ENCODE data around the gene MCUR1.
"Not testable (repeated sequence)": the region's sequence is repeated elsewhere in the genome, so short reads cannot be mapped to it uniquely, and the experiment has no call there.

The MCUR1 gene

DNA sequence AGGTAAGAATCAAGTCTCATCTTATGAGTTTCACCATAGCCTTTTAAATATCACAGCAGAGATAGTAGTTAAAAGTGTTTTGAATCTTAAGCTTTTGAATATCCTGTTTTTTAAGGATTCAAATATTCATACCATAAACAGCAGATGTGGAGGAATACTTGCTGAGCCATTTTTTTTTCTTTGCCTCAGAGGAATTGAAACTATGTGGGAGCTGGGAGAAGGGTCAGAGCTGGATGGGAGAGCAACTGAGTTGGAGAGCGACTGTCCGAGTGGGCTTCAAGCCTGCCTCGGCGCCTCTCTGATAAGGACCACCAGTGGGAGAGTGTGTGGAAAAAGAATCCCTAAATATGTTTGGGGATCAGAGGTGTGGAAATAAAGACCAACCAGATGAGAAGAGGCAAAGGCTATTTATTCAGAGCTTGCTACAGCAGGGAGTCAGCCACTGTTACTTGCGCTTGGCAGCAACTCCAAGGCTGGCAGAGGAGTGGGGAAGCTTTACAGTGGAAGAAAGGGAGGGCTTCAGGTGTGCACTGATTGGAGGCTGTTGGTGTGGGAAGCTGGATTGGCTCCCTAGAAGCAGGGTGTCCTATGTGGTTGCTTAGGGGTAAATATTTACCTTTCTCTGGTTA is 34.3 kb upstream of the MCUR1 start:
- Histone ChIP-seq H3K4me1 (ENCODE audit: control insufficient read depth in 5 of 5, insufficient read depth in 5 of 5, low read length in 5 of 5) (peaks cover 0 to 19% (median 18%) of the 10 kb centered on the region in 5 donors), H3K36me3 (ENCODE audit: control insufficient read depth in 5 of 5, insufficient read depth in 5 of 5, low read length in 5 of 5) (no peaks in the 10 kb centered on the region), H3K4me3 (ENCODE audit: low read depth in 1 of 5, low read length in 5 of 5) (peak overlapping the region; percentile 28 to 59 (median 47)), H3K27me3 (ENCODE audit: control insufficient read depth in 5 of 5, insufficient read depth in 4 of 5, low read length in 5 of 5) (no peaks in the 10 kb centered on the region), H3K27ac (ENCODE audit: low read depth, low read length) (peak overlapping the region; percentile 8), H3K9ac (ENCODE audit: low read length in 5 of 5) (peak overlapping the region in 1 of 5 donors; percentile 9), H3K9me3 (ENCODE audit: control insufficient read depth in 5 of 5, low read length in 5 of 5) (no peaks in the 10 kb centered on the region)

DNA sequence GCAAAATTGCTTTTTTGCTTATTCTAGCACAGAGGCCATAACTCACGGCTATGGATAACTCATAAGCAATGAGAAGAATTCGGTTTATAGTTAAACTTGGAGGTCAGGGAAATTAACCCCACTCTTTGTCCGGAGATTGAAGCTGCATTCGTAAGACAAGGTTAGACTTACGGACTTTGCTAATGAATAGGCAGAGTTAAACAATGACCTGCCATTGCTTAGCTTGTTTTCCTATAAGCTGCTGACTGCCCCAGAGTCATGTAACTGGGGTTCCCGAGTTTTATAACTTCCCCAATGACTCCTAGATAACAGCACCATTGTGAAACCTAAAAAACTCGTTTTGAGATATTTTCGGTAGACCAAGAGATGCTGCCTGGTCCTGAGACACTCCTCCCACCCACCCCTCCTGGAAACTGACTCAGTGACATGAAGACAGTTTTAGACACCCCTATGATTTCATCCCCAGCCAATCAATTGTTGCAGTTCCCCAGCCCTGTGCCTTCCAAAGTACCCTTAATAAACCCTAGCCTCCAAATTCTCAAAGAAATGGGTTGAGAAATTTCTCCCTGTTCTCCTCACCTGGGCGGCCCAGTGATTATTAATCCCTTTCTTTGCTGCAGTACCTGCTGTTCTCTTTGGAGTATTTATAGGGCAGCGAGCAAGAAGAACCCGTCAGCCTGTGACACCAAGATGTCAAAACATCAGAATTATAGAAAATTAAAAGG is 33.1 kb upstream of the MCUR1 start:
- Histone ChIP-seq H3K27me3 (ENCODE audit: control insufficient read depth in 5 of 5, insufficient read depth in 4 of 5, low read length in 5 of 5) (no peaks in the 10 kb centered on the region), H3K4me3 (ENCODE audit: low read depth in 1 of 5, low read length in 5 of 5) (no peak overlapping the region), H3K27ac (ENCODE audit: low read depth, low read length) (no peak overlapping the region), H3K9me3 (ENCODE audit: control insufficient read depth in 5 of 5, low read length in 5 of 5) (no peaks in the 10 kb centered on the region), H3K36me3 (ENCODE audit: control insufficient read depth in 5 of 5, insufficient read depth in 5 of 5, low read length in 5 of 5) (no peaks in the 10 kb centered on the region), H3K9ac (ENCODE audit: low read length in 5 of 5) (no peak overlapping the region), H3K4me1 (ENCODE audit: control insufficient read depth in 5 of 5, insufficient read depth in 5 of 5, low read length in 5 of 5) (peaks cover 0 to 19% (median 18%) of the 10 kb centered on the region in 5 donors)

DNA sequence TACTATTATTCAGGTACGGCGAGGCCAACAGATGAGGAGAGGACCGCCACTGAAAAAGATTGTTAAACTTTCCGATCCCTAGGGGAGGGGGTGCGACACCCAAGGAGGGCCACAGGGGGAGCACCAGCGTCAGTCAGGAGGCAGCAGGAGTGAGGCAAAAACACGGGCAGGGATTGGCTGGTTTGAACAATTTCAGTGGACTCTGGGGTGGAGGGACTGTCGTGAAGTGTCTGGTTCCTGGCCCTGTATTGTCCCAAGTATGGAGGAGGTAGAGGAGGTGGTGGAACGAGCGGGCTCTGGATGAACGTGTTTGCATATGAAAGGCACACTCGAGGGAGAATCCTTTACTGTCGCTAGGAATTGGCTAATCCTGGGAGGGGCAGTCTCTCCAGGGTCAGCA is 32.5 kb upstream of the MCUR1 start:
- H3K27ac ChIP-seq (ENCODE audit: low read depth, low read length): no peak overlapping the region
- H3K4me1 ChIP-seq (ENCODE audit: control insufficient read depth in 5 of 5, insufficient read depth in 5 of 5, low read length in 5 of 5): peaks cover 0 to 19% (median 18%) of the 10 kb centered on the region in 5 donors
- no peaks in the 10 kb centered on the region for H3K9me3 ChIP-seq (ENCODE audit: control insufficient read depth in 5 of 5, low read length in 5 of 5)
- H3K36me3 ChIP-seq (ENCODE audit: control insufficient read depth in 5 of 5, insufficient read depth in 5 of 5, low read length in 5 of 5): no peaks in the 10 kb centered on the region
- H3K27me3 ChIP-seq (ENCODE audit: control insufficient read depth in 5 of 5, insufficient read depth in 4 of 5, low read length in 5 of 5): no peaks in the 10 kb centered on the region
- no peak overlapping the region for H3K4me3 ChIP-seq (ENCODE audit: low read depth in 1 of 5, low read length in 5 of 5)
- no peak overlapping the region for H3K9ac ChIP-seq (ENCODE audit: low read length in 5 of 5)

DNA sequence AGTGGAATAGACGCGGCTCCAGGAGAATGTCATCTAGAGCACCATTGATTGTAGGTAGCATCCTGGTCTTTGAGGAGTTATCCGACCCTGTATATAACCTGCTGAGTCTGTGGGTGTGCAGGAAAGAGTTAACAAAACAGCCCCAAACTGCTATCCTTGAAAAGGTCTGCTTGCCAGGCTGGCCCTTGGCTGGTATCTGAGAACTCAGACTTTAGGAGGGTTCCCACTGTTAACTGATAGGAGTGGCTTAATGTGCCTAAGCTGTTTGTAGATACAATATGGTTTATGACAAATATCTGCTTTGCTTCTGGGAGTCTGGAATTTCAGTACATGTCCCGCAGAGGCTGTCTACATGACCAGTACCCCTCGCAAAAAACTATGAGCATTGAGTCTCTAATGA is 27.6 kb upstream of the MCUR1 start:
- no peaks in the 10 kb centered on the region for H3K27me3 ChIP-seq (ENCODE audit: control insufficient read depth in 5 of 5, insufficient read depth in 4 of 5, low read length in 5 of 5)
- H3K9ac ChIP-seq (ENCODE audit: low read length in 5 of 5): no peak overlapping the region
- no peak overlapping the region for H3K4me3 ChIP-seq (ENCODE audit: low read depth in 1 of 5, low read length in 5 of 5)
- no peaks in the 10 kb centered on the region for H3K36me3 ChIP-seq (ENCODE audit: control insufficient read depth in 5 of 5, insufficient read depth in 5 of 5, low read length in 5 of 5)
- H3K27ac ChIP-seq (ENCODE audit: low read depth, low read length): no peak overlapping the region
- H3K4me1 ChIP-seq (ENCODE audit: control insufficient read depth in 5 of 5, insufficient read depth in 5 of 5, low read length in 5 of 5): peaks cover 0 to 7% (median 4%) of the 10 kb centered on the region in 5 donors
- H3K9me3 ChIP-seq (ENCODE audit: control insufficient read depth in 5 of 5, low read length in 5 of 5): no peaks in the 10 kb centered on the region

DNA sequence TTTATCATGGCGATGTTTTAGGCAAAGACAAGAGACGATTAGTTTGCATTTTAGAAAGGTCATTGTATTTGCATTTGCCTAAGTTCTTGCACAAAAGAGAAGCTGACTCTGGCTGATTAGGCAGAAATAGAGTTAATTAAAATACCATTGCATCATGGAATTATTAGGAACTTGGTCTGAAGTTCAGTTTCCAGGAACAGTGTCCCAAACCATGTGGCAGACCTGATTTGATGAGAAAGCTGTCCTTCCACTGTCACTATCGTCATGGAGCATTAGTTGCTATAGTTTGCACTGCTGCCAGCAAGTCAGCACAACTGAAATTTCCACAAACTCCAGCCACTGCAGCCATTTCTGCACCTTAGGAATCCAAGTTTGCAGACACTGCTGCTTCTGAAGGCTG is 24.3 kb upstream of the MCUR1 start:
- H3K27ac ChIP-seq (ENCODE audit: low read depth, low read length): no peak overlapping the region
- peaks cover 0 to 7% (median 6%) of the 10 kb centered on the region in 5 donors for H3K4me1 ChIP-seq (ENCODE audit: control insufficient read depth in 5 of 5, insufficient read depth in 5 of 5, low read length in 5 of 5)
- no peak overlapping the region for H3K4me3 ChIP-seq (ENCODE audit: low read depth in 1 of 5, low read length in 5 of 5)
- H3K9ac ChIP-seq (ENCODE audit: low read length in 5 of 5): no peak overlapping the region
- H3K27me3 ChIP-seq (ENCODE audit: control insufficient read depth in 5 of 5, insufficient read depth in 4 of 5, low read length in 5 of 5): no peaks in the 10 kb centered on the region
- no peaks in the 10 kb centered on the region for H3K36me3 ChIP-seq (ENCODE audit: control insufficient read depth in 5 of 5, insufficient read depth in 5 of 5, low read length in 5 of 5)
- no peaks in the 10 kb centered on the region for H3K9me3 ChIP-seq (ENCODE audit: control insufficient read depth in 5 of 5, low read length in 5 of 5)

DNA sequence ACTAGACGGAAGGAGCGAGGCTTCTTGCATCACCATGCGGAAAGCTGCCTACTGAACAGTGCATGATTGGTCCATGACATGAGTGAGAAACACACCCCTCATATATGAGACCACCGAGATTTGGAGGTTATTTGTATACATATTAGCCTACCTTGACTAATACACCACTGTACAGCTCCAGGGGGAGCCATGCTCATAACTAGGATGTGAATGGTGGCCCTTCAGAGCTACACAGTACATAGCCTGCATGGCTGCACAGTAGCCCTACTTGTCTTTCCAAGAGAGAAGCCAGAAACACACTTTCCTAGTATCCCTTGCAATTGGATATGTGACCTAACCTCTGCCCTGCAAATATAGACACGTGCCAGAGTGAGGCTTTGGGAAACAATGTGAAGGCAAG is 21.8 kb upstream of the MCUR1 start:
- Histone ChIP-seq H3K4me3 (ENCODE audit: low read depth in 1 of 5, low read length in 5 of 5) (no peak overlapping the region), H3K36me3 (ENCODE audit: control insufficient read depth in 5 of 5, insufficient read depth in 5 of 5, low read length in 5 of 5) (no peaks in the 10 kb centered on the region), H3K4me1 (ENCODE audit: control insufficient read depth in 5 of 5, insufficient read depth in 5 of 5, low read length in 5 of 5) (peaks cover 0 to 7% (median 6%) of the 10 kb centered on the region in 5 donors), H3K9ac (ENCODE audit: low read length in 5 of 5) (no peak overlapping the region), H3K27ac (ENCODE audit: low read depth, low read length) (no peak overlapping the region), H3K27me3 (ENCODE audit: control insufficient read depth in 5 of 5, insufficient read depth in 4 of 5, low read length in 5 of 5) (no peaks in the 10 kb centered on the region), H3K9me3 (ENCODE audit: control insufficient read depth in 5 of 5, low read length in 5 of 5) (no peaks in the 10 kb centered on the region)

DNA sequence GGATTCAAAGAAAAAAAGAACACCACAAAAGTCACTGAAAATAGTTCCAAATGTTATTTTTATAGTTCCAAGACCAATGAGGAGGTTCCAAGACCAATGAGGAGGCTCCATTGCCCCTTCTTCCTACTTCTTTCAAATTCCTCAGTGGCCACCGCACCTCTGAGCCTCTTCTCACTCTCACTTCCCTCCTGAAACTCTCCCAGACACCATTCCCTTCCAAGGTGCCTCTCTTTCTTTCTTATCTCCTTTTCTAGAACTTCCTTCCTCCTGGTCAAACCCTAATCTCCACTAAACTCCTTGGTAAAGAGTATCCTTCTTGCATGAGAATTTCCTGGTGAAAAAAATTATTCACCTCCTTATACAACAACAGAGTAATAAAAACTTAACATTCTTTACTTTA is 20.4 kb upstream of the MCUR1 start:
- no peaks in the 10 kb centered on the region for H3K9me3 ChIP-seq (ENCODE audit: control insufficient read depth in 5 of 5, low read length in 5 of 5)
- H3K4me3 ChIP-seq (ENCODE audit: low read depth in 1 of 5, low read length in 5 of 5): no peak overlapping the region
- H3K4me1 ChIP-seq (ENCODE audit: control insufficient read depth in 5 of 5, insufficient read depth in 5 of 5, low read length in 5 of 5): peaks cover 0 to 6% (median 3%) of the 10 kb centered on the region in 5 donors
- H3K27ac ChIP-seq (ENCODE audit: low read depth, low read length): no peak overlapping the region
- H3K36me3 ChIP-seq (ENCODE audit: control insufficient read depth in 5 of 5, insufficient read depth in 5 of 5, low read length in 5 of 5): no peaks in the 10 kb centered on the region
- no peaks in the 10 kb centered on the region for H3K27me3 ChIP-seq (ENCODE audit: control insufficient read depth in 5 of 5, insufficient read depth in 4 of 5, low read length in 5 of 5)
- no peak overlapping the region for H3K9ac ChIP-seq (ENCODE audit: low read length in 5 of 5)

DNA sequence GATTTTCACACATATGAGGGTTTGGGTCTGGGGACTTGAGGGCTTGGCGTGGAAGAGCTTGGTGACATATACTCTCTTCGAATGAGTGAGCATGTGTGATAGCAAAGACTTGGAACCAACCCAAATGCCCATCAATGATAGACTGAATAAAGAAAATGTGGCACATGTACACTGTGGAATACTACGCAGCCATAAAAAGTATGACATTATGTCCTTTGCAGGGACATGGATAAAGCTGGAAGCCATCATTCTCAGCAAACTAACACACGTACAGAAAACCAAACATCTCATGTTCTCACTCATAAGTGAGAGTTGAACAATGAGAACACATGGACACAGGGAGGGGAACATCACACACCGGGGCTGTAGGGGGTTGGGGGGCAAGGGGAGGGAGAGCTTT is 19.7 kb upstream of the MCUR1 start:
- H3K4me3 ChIP-seq (ENCODE audit: low read depth in 1 of 5, low read length in 5 of 5); H3K36me3 ChIP-seq (ENCODE audit: control insufficient read depth in 5 of 5, insufficient read depth in 5 of 5, low read length in 5 of 5); H3K27ac ChIP-seq (ENCODE audit: low read depth, low read length); H3K4me1 ChIP-seq (ENCODE audit: control insufficient read depth in 5 of 5, insufficient read depth in 5 of 5, low read length in 5 of 5); H3K9me3 ChIP-seq (ENCODE audit: control insufficient read depth in 5 of 5, low read length in 5 of 5); H3K27me3 ChIP-seq (ENCODE audit: control insufficient read depth in 5 of 5, insufficient read depth in 4 of 5, low read length in 5 of 5); H3K9ac ChIP-seq (ENCODE audit: low read length in 5 of 5): not testable (repeated sequence)

DNA sequence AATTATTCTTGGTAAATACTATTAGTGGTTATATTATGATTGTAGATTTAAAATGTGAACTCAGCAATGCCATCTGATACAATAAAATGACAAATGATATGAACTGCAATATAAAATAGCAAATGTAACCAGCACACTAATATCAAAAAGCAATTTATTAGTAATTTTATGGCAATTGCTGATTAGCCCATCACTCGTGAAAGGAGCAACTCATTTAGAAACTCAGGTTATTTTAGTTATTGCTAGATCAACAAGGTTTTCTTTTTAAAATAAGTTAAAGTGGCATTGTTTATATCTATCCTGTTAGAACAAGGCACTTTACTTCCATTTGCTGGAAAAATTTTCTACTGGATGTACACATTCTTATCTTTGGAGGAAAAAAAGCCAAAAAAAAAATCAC is 18.4 kb upstream of the MCUR1 start:
- Histone ChIP-seq H3K4me1 (ENCODE audit: control insufficient read depth in 5 of 5, insufficient read depth in 5 of 5, low read length in 5 of 5) (peaks cover 0 to 3% (median 0%) of the 10 kb centered on the region in 5 donors), H3K4me3 (ENCODE audit: low read depth in 1 of 5, low read length in 5 of 5) (no peak overlapping the region), H3K27me3 (ENCODE audit: control insufficient read depth in 5 of 5, insufficient read depth in 4 of 5, low read length in 5 of 5) (no peaks in the 10 kb centered on the region), H3K9ac (ENCODE audit: low read length in 5 of 5) (no peak overlapping the region), H3K9me3 (ENCODE audit: control insufficient read depth in 5 of 5, low read length in 5 of 5) (peaks cover 0 to 4% (median 0%) of the 10 kb centered on the region in 5 donors), H3K27ac (ENCODE audit: low read depth, low read length) (no peak overlapping the region), H3K36me3 (ENCODE audit: control insufficient read depth in 5 of 5, insufficient read depth in 5 of 5, low read length in 5 of 5) (no peaks in the 10 kb centered on the region)

DNA sequence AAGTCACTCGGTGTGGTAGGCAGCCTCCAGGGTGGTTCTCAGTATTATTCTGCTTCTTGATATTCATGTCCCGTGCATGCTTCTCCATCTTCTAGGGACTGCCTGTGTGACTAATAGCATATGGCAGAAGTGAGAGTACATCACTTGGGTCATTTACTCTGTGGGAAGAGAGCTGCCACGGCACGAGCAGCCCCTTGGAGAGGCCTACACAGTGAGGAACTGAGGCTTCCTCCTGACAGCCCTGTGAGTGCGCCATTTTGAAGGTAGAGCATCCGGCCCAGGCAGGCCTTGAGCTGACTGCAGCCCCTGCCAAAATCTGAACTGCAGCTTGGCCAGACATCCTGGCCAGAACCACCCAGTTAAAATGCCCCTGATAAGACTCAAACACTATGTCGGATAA is 17.3 kb upstream of the MCUR1 start:
- peaks cover 0 to 8% (median 0%) of the 10 kb centered on the region in 5 donors for H3K4me1 ChIP-seq (ENCODE audit: control insufficient read depth in 5 of 5, insufficient read depth in 5 of 5, low read length in 5 of 5)
- no peaks in the 10 kb centered on the region for H3K27me3 ChIP-seq (ENCODE audit: control insufficient read depth in 5 of 5, insufficient read depth in 4 of 5, low read length in 5 of 5)
- H3K9me3 ChIP-seq (ENCODE audit: control insufficient read depth in 5 of 5, low read length in 5 of 5): peaks cover 0 to 4% (median 0%) of the 10 kb centered on the region in 5 donors
- H3K4me3 ChIP-seq (ENCODE audit: low read depth in 1 of 5, low read length in 5 of 5): no peak overlapping the region
- H3K36me3 ChIP-seq (ENCODE audit: control insufficient read depth in 5 of 5, insufficient read depth in 5 of 5, low read length in 5 of 5): no peaks in the 10 kb centered on the region
- no peak overlapping the region for H3K9ac ChIP-seq (ENCODE audit: low read length in 5 of 5)
- no peak overlapping the region for H3K27ac ChIP-seq (ENCODE audit: low read depth, low read length)
